Prostate gland (tissue), 2 donors: Measurements from ENCODE around the gene PGBD5. TPM values are rescaled to one million over a fixed set of nuclear protein-coding genes. Genes with fewer than 3 reads are reported as not detected.

Experiments used
- DNase-seq: peaks from one replicate; pipeline ENCODE4 v3.0.0-alpha.2; 2019; ENCODE audit warnings: low spot score
- H3K27ac ChIP-seq, 2 donors: fragments of 200-600 bp; sonication (generic); 2 replicates each; pipeline ENCODE4 v1.5.1; 2017 to 2019
- H3K27me3 ChIP-seq: fragments of 200-600 bp; sonication (generic); replicated peaks from 2 replicates; pipeline ENCODE4 v1.5.1; 2019; ENCODE audit not compliant: insufficient read depth
- H3K36me3 ChIP-seq, 2 donors: fragments of 200-600 bp; sonication (generic); 1 replicate in 1 of 2; 2 replicates in 1 of 2; pipeline versions ENCODE4 v1.5.1 to v1.8.1; 2017 to 2019
- H3K4me1 ChIP-seq: fragments of 200-600 bp; sonication (generic); replicated peaks from 2 replicates; pipeline ENCODE4 v1.5.1; 2019
- H3K4me3 ChIP-seq, 2 donors: fragments of 200-600 bp; sonication (generic); 2 replicates each; pipeline ENCODE4 v1.5.1; 2017 to 2019
- H3K9me3 ChIP-seq: fragments of 200-600 bp; sonication (generic); 2 replicates; pipeline ENCODE4 v1.5.1; 2017
- POLR2A ChIP-seq: fragments of 450-650 bp; IDR thresholded peaks from one replicate; pipeline ENCODE4 v1.6.1; 2016; ENCODE audit warnings: antibody characterized with exemption, mild to moderate bottlenecking
- POLR2AphosphoS5 ChIP-seq: sonication (generic); formaldehyde crosslinking; IDR thresholded peaks from one replicate; pipeline ENCODE4 v1.6.1; 2017; ENCODE audit warnings: antibody characterized with exemption
- WGBS: methylation state at CpG from one replicate; pipeline ENCODE4 v1.1.5; 2018; 5-methylcytosine and 5-hydroxymethylcytosine counted together
- intact Hi-C: fragments of 100-400 bp; cut with DNase I; formaldehyde crosslinking; loops from one replicate; pipeline ENCODE4 v1.14.2; 2022
- total RNA-seq, 2 donors: library from RNA; depleted of rRNA; stranded (reverse); fragments of >200 nt; gene quantifications; one replicate each; pipeline ENCODE4 v1.1.0, GENCODE V29; 2016
- TF ChIP-seq, protein P1 (sequence below), 4 experiments: fragments of 200-600 bp in 2 of 4; fragments of 450-650 bp in 2 of 4; sonication (generic) in 2 of 4; IDR thresholded peaks; 1 replicate in 3 of 4; 2 replicates in 1 of 4; pipeline ENCODE4 v1.5.1; 2016 to 2019; ENCODE audit warnings: antibody characterized with exemption in 4 of 4, mild to moderate bottlenecking in 2 of 4, moderate library complexity in 2 of 4

PGBD5 gene
- total RNA-seq, 2 donors from 2014 or later = 0.55 to 8.8 TPM

- Histone ChIP-seq H3K4me1 (no peaks in the 10 kb centered on the region), H3K27ac (no peak overlapping the region), H3K9me3 (no peaks in the 10 kb centered on the region), H3K36me3 (no peaks in the 10 kb centered on the region), H3K27me3 (no peaks in the 10 kb centered on the region), H3K4me3 (no peak overlapping the region)
- intact Hi-C loops = no loop called here
- DNase-seq = no peak
- TF ChIP-seq, protein P1, sequence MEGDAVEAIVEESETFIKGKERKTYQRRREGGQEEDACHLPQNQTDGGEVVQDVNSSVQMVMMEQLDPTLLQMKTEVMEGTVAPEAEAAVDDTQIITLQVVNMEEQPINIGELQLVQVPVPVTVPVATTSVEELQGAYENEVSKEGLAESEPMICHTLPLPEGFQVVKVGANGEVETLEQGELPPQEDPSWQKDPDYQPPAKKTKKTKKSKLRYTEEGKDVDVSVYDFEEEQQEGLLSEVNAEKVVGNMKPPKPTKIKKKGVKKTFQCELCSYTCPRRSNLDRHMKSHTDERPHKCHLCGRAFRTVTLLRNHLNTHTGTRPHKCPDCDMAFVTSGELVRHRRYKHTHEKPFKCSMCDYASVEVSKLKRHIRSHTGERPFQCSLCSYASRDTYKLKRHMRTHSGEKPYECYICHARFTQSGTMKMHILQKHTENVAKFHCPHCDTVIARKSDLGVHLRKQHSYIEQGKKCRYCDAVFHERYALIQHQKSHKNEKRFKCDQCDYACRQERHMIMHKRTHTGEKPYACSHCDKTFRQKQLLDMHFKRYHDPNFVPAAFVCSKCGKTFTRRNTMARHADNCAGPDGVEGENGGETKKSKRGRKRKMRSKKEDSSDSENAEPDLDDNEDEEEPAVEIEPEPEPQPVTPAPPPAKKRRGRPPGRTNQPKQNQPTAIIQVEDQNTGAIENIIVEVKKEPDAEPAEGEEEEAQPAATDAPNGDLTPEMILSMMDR (IDR thresholded peaks at IDR 0.05) = no peak
- TF ChIP-seq POLR2AphosphoS5 (no peak), POLR2A (no peak)
- 76% methylated on average over 28 of the region's 28 CpGs for WGBS
Observed at GRCh38 chr1:230291731-230292620, 134.2 kb downstream of the PGBD5 start.

DNA sequence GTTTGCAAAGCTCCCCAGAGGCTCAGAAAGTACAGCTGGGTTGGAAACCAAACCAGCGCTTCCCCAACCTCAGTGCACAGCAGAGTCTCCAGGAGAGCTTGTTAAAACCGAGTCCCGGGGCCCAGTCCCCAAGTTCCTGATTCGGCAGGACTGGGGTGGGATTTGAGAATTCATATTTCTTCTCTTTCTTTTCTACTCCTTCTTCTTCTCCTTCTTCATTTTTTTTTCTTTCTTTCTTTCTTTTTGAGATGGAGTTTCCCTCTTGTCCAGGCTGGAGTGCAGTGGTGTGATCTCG is 136.8 kb downstream of the PGBD5 start:
- H3K27ac ChIP-seq = no peak overlapping the region
- intact Hi-C loops = no loop called here
- WGBS = 90% methylated on average over 5 of the region's 5 CpGs
- TF ChIP-seq POLR2AphosphoS5 (no peak), POLR2A (no peak)
- TF ChIP-seq, protein P1 (IDR thresholded peaks at IDR 0.05) = no peak
- no peaks in the 10 kb centered on the region for H3K27me3 ChIP-seq
- no peaks in the 10 kb centered on the region for H3K36me3 ChIP-seq
- no peaks in the 10 kb centered on the region for H3K9me3 ChIP-seq
- no peak for DNase-seq
- H3K4me3 ChIP-seq = no peak overlapping the region
- H3K4me1 ChIP-seq = no peaks in the 10 kb centered on the region

GRCh38 chr1:230288641-230289349 is 137.3 kb downstream of the PGBD5 start:
- H3K27ac ChIP-seq = no peak overlapping the region
- H3K9me3 ChIP-seq = no peaks in the 10 kb centered on the region
- TF ChIP-seq, protein P1 (IDR thresholded peaks at IDR 0.05) = no peak
- TF ChIP-seq POLR2AphosphoS5 (no peak), POLR2A (no peak)
- no peaks in the 10 kb centered on the region for H3K4me1 ChIP-seq
- no peak overlapping the region for H3K4me3 ChIP-seq
- DNase-seq = no peak
- no peaks in the 10 kb centered on the region for H3K36me3 ChIP-seq
- intact Hi-C loops = no loop called here
- WGBS = 84% methylated on average over 14 of the region's 14 CpGs
- no peaks in the 10 kb centered on the region for H3K27me3 ChIP-seq

DNA sequence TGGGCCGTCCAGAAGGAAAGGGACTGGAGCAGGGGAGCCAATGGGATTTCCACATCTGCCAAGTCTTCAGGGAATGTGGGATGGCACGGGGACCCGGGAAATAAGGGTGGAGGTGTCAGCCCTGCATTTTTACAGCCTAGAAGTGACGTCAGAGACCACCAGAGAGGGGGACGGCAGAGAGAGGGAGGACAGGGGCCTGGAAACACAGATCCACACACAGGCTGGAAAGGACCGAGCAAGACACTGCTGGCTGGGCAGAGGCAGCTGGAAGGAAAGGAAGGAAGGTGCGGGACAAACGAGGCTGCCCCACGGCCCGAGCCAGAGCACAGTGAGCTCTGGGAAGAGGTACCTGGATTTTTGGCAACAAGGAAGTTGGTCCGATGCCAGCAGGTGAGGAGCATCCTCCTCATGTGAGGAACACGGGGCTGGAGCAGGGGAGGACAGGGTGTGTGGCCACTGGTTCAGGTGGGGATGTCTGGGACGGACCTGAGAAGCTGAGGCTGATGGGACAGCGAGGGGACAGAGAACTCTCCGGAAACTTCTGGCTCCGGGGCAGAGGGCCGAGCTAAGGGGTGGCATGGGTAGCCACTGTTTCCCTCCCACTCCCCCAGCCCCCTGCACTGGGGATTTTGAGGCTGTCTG is 138.3 kb downstream of the PGBD5 start:
- intact Hi-C loops = no loop called here
- Histone ChIP-seq H3K4me3 (no peak overlapping the region), H3K9me3 (no peaks in the 10 kb centered on the region), H3K27ac (no peak overlapping the region), H3K4me1 (no peaks in the 10 kb centered on the region), H3K36me3 (no peaks in the 10 kb centered on the region), H3K27me3 (no peaks in the 10 kb centered on the region)
- no peak for DNase-seq
- TF ChIP-seq POLR2AphosphoS5 (no peak), POLR2A (no peak)
- TF ChIP-seq, protein P1 (IDR thresholded peaks at IDR 0.05) = no peak
- WGBS = 53% methylated on average over 17 of the region's 17 CpGs
